Gastrocnemius medialis (tissue), 4 donors: ENCODE measurements around the gene AKR7A3.

Source experiments
- POLR2A ChIP-seq, 2 donors: fragments of 450-650 bp; IDR thresholded peaks; one replicate each; pipeline ENCODE4 v1.6.1; 2017; ENCODE audit warnings: antibody characterized with exemption in 2 of 2, mild to moderate bottlenecking in 2 of 2, moderate library complexity in 2 of 2
- TF ChIP-seq, protein P1 (sequence below), 5 experiments: fragments of 450-650 bp in 3 of 5; fragments of 200-600 bp in 2 of 5; sonication (generic) in 2 of 5; IDR thresholded peaks in 4 of 5; conservative IDR thresholded peaks in 1 of 5; 1 replicate in 4 of 5; 2 replicates in 1 of 5; pipeline ENCODE4 v1.5.1; 2016 to 2019; ENCODE audit warnings: antibody characterized with exemption in 5 of 5, mild to moderate bottlenecking in 3 of 5, moderate library complexity in 3 of 5

DNA sequence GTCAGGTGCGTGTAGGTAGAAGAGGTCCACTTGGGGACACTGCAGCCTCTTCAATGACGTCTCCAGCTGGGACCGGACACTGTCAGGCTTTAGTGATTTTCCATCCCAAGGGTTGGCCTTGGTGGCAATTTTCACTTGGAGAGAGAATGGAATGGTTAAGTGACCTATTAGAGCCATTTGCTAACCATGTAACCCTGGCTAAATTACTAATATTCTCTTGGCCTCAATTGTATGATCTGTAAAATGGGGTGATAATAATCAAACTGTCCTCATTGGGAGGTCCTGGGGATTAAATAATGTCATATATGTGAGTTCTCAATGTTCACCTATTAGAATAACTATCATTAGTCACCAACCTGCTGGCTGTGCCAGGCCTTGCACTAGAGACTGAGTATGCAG, 19.9 kb upstream of the AKR7A3 start:
- TF ChIP-seq, protein P1, sequence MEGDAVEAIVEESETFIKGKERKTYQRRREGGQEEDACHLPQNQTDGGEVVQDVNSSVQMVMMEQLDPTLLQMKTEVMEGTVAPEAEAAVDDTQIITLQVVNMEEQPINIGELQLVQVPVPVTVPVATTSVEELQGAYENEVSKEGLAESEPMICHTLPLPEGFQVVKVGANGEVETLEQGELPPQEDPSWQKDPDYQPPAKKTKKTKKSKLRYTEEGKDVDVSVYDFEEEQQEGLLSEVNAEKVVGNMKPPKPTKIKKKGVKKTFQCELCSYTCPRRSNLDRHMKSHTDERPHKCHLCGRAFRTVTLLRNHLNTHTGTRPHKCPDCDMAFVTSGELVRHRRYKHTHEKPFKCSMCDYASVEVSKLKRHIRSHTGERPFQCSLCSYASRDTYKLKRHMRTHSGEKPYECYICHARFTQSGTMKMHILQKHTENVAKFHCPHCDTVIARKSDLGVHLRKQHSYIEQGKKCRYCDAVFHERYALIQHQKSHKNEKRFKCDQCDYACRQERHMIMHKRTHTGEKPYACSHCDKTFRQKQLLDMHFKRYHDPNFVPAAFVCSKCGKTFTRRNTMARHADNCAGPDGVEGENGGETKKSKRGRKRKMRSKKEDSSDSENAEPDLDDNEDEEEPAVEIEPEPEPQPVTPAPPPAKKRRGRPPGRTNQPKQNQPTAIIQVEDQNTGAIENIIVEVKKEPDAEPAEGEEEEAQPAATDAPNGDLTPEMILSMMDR (IDR thresholded peaks at IDR 0.05 in 4 of 5, conservative IDR thresholded peaks at IDR 0.05 in 1 of 5), result no peak
- no peak for TF ChIP-seq POLR2A (IDR thresholded peaks at IDR 0.05)
